GM23248 (cell line): Measurements from ENCODE around the gene MPPED1. TPM values are rescaled to one million over a fixed set of nuclear protein-coding genes. Genes with fewer than 3 reads are reported as not detected.

ENCODE experiments used
- DNase-seq: peaks from one replicate; pipeline ENCODE4 v3.0.0-alpha.2; 2015
- H2AFZ ChIP-seq: fragments of 200-600 bp; sonication (generic); 2 replicates; pipeline ENCODE4 v1.6.1; 2016; ENCODE audit warnings: antibody characterized with exemption
- H3F3A ChIP-seq: fragments of 200-600 bp; sonication (generic); 2 replicates; pipeline ENCODE4 v1.6.1; 2016; ENCODE audit warnings: mild to moderate bottlenecking, antibody characterized with exemption, mixed run types; ENCODE audit not compliant: insufficient read depth
- H3K27ac ChIP-seq: fragments of 200-600 bp; sonication (generic); 2 replicates; pipeline ENCODE4 v1.5.1; 2016; ENCODE audit warnings: mild to moderate bottlenecking
- H3K27me3 ChIP-seq: fragments of 200-600 bp; sonication (generic); replicated peaks from 2 replicates; pipeline ENCODE4 v1.6.1; 2016; ENCODE audit warnings: mild to moderate bottlenecking; ENCODE audit not compliant: insufficient read depth
- H3K36me3 ChIP-seq: fragments of 200-600 bp; sonication (generic); 2 replicates; pipeline ENCODE4 v1.6.1; 2016; ENCODE audit warnings: low read depth, mild to moderate bottlenecking
- H3K4me1 ChIP-seq: fragments of 200-600 bp; sonication (generic); 2 replicates; pipeline ENCODE4 v1.6.1; 2016; ENCODE audit warnings: mild to moderate bottlenecking; ENCODE audit not compliant: insufficient read depth
- H3K4me2 ChIP-seq: fragments of 200-600 bp; sonication (generic); one replicate; pipeline ENCODE4 v1.6.1; 2016; ENCODE audit warnings: mild to moderate bottlenecking; ENCODE audit not compliant: unreplicated experiment
- H3K4me3 ChIP-seq: fragments of 200-600 bp; sonication (generic); 2 replicates; pipeline ENCODE4 v1.5.1; 2016; ENCODE audit warnings: mild to moderate bottlenecking
- H3K79me2 ChIP-seq: fragments of 200-600 bp; sonication (generic); 2 replicates; pipeline ENCODE4 v1.6.1; 2016; ENCODE audit warnings: mild to moderate bottlenecking; ENCODE audit not compliant: insufficient read depth
- H3K9ac ChIP-seq: fragments of 200-600 bp; sonication (generic); 2 replicates; pipeline ENCODE4 v1.6.1; 2016; ENCODE audit warnings: mild to moderate bottlenecking
- H3K9me2 ChIP-seq: fragments of 200-600 bp; sonication (generic); 2 replicates; pipeline ENCODE4 v1.6.1; 2016; ENCODE audit warnings: mixed run types, mild to moderate bottlenecking, moderate library complexity; ENCODE audit not compliant: insufficient read depth
- H3K9me3 ChIP-seq: fragments of 200-600 bp; sonication (generic); one replicate; pipeline ENCODE4 v1.6.1; 2017; ENCODE audit warnings: low read depth
- H4K20me1 ChIP-seq: fragments of 200-600 bp; sonication (generic); 2 replicates; pipeline ENCODE4 v1.6.0; 2016; ENCODE audit not compliant: insufficient read depth
- EZH2 ChIP-seq: fragments of 200-600 bp; sonication (generic); IDR thresholded peaks from 2 replicates; pipeline ENCODE4 v1.6.1; 2018; ENCODE audit warnings: antibody characterized with exemption, mild to moderate bottlenecking; ENCODE audit not compliant: insufficient read depth, poor library complexity, severe bottlenecking
- EZH2phosphoT487 ChIP-seq: fragments of 200-600 bp; sonication (generic); IDR thresholded peaks from 2 replicates; pipeline ENCODE4 v1.6.1; 2018; ENCODE audit warnings: antibody characterized with exemption, moderate library complexity, mild to moderate bottlenecking, low read depth; ENCODE audit not compliant: insufficient read depth
- WGBS, 2 experiments: methylation state at CpG; one replicate each; pipeline ENCODE4 v1.1.6; 2015 to 2017; ENCODE audit warnings: low lambda C conversion rate in 2 of 2, low coverage in 1 of 2; ENCODE audit errors: missing lambda C conversion rate in 2 of 2; 5-methylcytosine and 5-hydroxymethylcytosine counted together
- in situ Hi-C: fragments of 300-500 bp; cut with MboI; formaldehyde crosslinking; loops from 2 replicates; pipeline ENCODE4 v1.15.0; 2020
- polyA plus RNA-seq: library from polyadenylated mRNA; unstranded; fragments of >200 nt; fragmentation: Nextera tagmentation; extraction: Ambion mirVana; gene quantifications from 2 replicates; pipeline ENCODE4 v1.2.1, GENCODE V29; 2016
- total RNA-seq: library from RNA; depleted of rRNA; stranded (reverse); fragments of >200 nt; shearing (Covaris generic); gene quantifications from 2 replicates; pipeline ENCODE4 v1.2.3, GENCODE V29; 2014

MPPED1 gene
- total and polyA plus RNA-seq, 2 experiments from 2014 or later, result not detected

DNA sequence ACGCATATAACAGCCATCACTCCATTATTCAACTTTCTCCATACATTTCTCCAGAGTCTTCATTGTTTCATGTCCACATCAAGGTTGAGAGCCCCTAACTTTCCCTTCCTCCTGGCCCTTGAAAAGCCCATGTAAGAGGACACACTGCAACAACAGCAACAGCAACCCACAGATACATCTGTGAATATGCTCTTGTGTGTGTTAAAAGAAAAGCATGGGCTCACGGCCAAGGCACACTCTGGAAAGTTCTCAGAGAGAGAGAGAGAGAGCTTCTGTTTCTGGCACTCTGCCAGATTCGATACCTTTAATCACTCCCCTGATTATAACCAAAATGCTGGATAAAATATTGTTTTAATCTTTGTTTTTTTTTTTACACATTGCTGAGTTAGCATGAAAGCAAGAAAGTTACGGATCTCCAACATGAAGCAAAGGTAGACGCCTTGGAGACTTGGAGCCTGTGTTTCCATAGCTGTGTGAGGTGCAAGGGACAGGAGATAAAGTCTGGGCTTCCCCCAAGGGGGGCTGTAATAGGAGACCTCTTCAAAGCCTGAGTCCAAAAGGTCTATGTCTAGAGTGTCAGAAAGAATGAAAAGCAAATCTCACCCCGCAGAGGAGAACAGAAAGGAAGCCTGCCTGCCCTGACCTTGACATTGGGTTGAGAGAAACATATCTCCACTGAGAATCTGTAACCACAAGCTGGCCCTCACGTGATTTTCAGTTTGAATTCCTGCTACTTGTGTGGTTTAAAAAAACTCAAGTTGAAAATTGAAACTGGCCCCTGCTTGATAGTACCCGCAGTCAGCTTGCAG is 33.7 kb upstream of the MPPED1 start:
- no peak overlapping the region for H3K9ac ChIP-seq
- no peaks in the 10 kb centered on the region for H3F3A ChIP-seq
- H4K20me1 ChIP-seq, result no peaks in the 10 kb centered on the region
- no peak overlapping the region for H3K4me3 ChIP-seq
- H3K27ac ChIP-seq, result no peak overlapping the region
- 50% methylated on average over 8 of the region's 8 CpGs for whole genome bisulfite sequencing, 2 experiments
- in situ Hi-C loops, result no loop called here
- peak; percentile 10 for DNase-seq
- H3K36me3 ChIP-seq, result no peaks in the 10 kb centered on the region
- H3K9me2 ChIP-seq, result no peaks in the 10 kb centered on the region
- H3K4me1 ChIP-seq, result no peaks in the 10 kb centered on the region
- H3K9me3 ChIP-seq, result no peaks in the 10 kb centered on the region
- TF ChIP-seq EZH2phosphoT487 (no peak), EZH2 (no peak)
- H3K4me2 ChIP-seq, result no peak overlapping the region
- no peak overlapping the region for H2AFZ ChIP-seq
- H3K79me2 ChIP-seq, result no peaks in the 10 kb centered on the region
- H3K27me3 ChIP-seq, result peaks cover 54% of the 10 kb centered on the region

DNA sequence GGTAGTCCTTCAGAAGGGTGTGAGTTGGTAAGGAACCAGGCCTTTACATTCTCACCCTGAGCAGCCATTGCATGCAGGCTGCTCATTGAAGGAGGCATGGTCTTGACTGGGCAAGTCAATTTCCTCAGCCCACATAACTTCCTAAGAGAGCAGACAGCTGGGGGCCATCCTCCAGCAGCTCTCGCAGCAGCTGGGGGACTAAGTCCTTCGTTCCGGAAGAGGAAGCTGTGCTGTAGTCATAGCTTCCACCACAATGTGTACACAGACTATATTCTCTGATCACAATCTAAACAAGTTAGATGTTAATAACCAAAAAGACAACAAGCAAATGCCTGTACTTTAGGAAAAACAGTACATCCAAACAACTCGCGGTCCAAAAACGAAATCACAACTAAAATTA is 30.1 kb upstream of the MPPED1 start:
- H3K9ac ChIP-seq, result no peak overlapping the region
- no peak for TF ChIP-seq EZH2
- TF ChIP-seq EZH2phosphoT487, result no peak
- no peak for DNase-seq
- H3K4me3 ChIP-seq, result no peak overlapping the region
- no peaks in the 10 kb centered on the region for H3K9me2 ChIP-seq
- H2AFZ ChIP-seq, result no peak overlapping the region
- no peaks in the 10 kb centered on the region for H3K4me1 ChIP-seq
- no peaks in the 10 kb centered on the region for H3K9me3 ChIP-seq
- peaks cover 69% of the 10 kb centered on the region for H3K27me3 ChIP-seq
- no peaks in the 10 kb centered on the region for H3K36me3 ChIP-seq
- no peaks in the 10 kb centered on the region for H4K20me1 ChIP-seq
- no peak overlapping the region for H3K27ac ChIP-seq
- in situ Hi-C loops, result no loop called here
- no peaks in the 10 kb centered on the region for H3K79me2 ChIP-seq
- H3K4me2 ChIP-seq, result no peak overlapping the region
- H3F3A ChIP-seq, result no peaks in the 10 kb centered on the region
- WGBS, 2 experiments, result 50 to 59% methylated on average over 6 of the region's 6 CpGs

DNA sequence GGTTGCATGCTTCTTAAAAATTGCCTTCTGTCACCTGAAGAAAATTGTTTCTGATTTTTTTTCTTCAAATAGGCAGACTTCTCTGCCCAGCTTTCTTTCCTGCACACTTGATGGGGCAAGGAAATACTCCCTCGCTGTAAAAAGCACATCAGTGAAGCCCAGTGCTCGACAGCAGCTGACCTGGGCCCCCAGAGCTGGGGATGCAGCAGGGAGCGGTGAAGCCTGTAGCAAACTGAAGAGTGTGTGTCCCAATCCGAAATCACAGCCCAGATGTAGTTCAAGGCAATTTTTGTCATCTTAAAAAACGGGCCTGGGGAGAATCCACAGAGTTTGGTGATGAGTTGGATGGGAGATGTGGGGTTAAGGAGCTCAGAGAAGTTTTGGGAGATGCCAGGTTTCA is 27.0 kb upstream of the MPPED1 start:
- Histone ChIP-seq H3K9me2 (no peaks in the 10 kb centered on the region), H2AFZ (no peak overlapping the region), H3K79me2 (no peaks in the 10 kb centered on the region), H3K27me3 (peaks cover 64% of the 10 kb centered on the region), H3K4me3 (no peak overlapping the region), H4K20me1 (no peaks in the 10 kb centered on the region), H3K36me3 (no peaks in the 10 kb centered on the region), H3K27ac (no peak overlapping the region), H3K9ac (no peak overlapping the region), H3K4me2 (no peak overlapping the region), H3K9me3 (no peaks in the 10 kb centered on the region), H3K4me1 (no peaks in the 10 kb centered on the region), H3F3A (no peaks in the 10 kb centered on the region)
- WGBS, 2 experiments, result 25 to 27% methylated on average over 5 of the region's 5 CpGs
- DNase-seq, result no peak
- TF ChIP-seq EZH2 (no peak), EZH2phosphoT487 (no peak)
- in situ Hi-C loops, result no loop called here

DNA sequence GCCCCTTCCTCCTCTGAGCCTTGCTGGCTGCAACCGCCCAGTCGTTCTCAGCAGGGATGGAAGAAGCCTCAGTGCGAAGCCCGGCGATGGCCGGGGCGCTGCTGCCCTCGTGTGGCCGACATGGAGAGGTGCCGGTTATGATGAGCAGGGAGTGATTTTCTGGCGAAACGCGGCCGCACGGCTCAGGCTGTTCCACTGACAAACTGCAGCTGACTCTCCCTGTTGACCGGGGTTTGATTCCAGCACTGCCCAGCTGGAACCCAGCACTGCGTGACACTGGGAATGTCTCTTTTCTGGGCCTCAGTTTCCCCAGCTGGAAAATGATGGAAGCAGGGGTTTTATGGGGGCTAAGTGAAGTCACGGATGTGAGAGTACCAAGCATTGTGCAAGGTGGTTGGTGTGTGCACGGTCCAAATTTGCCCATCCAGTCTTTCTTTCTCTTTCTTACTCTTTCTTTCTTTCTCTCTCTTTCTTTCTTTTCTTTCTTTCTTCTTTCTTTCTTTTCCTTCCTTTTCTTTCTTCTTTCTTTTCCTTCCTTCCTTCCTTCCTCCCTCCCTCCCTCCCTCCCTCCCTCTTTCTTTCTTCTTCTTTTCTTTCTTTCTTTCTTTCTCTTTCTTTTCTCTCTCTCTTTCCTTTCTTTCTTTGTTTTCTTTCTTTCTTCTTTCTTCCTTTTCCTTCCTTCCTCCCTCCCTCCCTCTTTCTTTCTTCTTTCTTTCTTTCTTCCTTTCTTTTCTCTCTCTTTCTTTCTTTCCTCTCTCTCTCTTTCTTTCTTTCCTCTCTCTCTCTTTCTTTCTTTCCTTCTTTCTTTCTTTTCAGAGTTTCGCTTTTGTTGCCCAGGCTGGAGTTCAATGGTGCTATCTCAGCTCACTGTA is 25.8 kb upstream of the MPPED1 start:
- WGBS, 2 experiments, result 5 to 7% methylated on average over 19 to 20 of the region's 20 CpGs
- in situ Hi-C loops, result no loop called here

More for the DNA sequence above, 25.8 kb upstream of the MPPED1 start:
- DNase-seq, result peak; percentile 85
- TF ChIP-seq EZH2 (no peak), EZH2phosphoT487 (no peak)
- no peaks in the 10 kb centered on the region for H3K36me3 ChIP-seq
- no peak overlapping the region for H3K9ac ChIP-seq
- H3K27me3 ChIP-seq, result peaks cover 56% of the 10 kb centered on the region
- no peaks in the 10 kb centered on the region for H3K9me3 ChIP-seq
- H3K4me1 ChIP-seq, result no peaks in the 10 kb centered on the region
- H3K9me2 ChIP-seq, result no peaks in the 10 kb centered on the region
- H3F3A ChIP-seq, result no peaks in the 10 kb centered on the region
- H3K4me3 ChIP-seq, result no peak overlapping the region
- no peaks in the 10 kb centered on the region for H4K20me1 ChIP-seq
- H2AFZ ChIP-seq, result no peak overlapping the region; the same call in 1 of the 2 replicates
- no peak overlapping the region for H3K27ac ChIP-seq
- no peak overlapping the region for H3K4me2 ChIP-seq
- H3K79me2 ChIP-seq, result no peaks in the 10 kb centered on the region
